SK-N-SH (cell line): ENCODE data around the gene CHKB.

Experiments
- CHD2 ChIP-seq: fragments of 150-350 bp; IDR thresholded peaks from 2 replicates; pipeline ENCODE4 v1.6.1; 2018; ENCODE audit warnings: low read length; ENCODE audit not compliant: partially characterized antibody
- EP300 ChIP-seq, 2 experiments: IDR thresholded peaks; 2 replicates each; pipeline versions ENCODE4 v1.4.0 to v1.6.1; 2012; ENCODE audit warnings: borderline replicate concordance in 1 of 2, low read depth in 1 of 2, low read length in 1 of 2
- EZH2phosphoT487 ChIP-seq: fragments of 200-600 bp; sonication (generic); IDR thresholded peaks from 2 replicates; pipeline ENCODE4 v1.6.1; 2017; ENCODE audit warnings: low read depth, mixed run types, mild to moderate bottlenecking, antibody characterized with exemption, moderate library complexity, borderline replicate concordance
- MAX ChIP-seq: IDR thresholded peaks from 2 replicates; pipeline ENCODE4 v1.4.0; 2012; ENCODE audit warnings: low read depth
- POLR2AphosphoS5 ChIP-seq: IDR thresholded peaks from 2 replicates; pipeline ENCODE4 v1.6.1; 2012; ENCODE audit warnings: low read depth, low read length
- RXRA ChIP-seq: IDR thresholded peaks from 2 replicates; pipeline ENCODE4 v1.4.0; 2012; ENCODE audit warnings: low read depth, mild to moderate bottlenecking, borderline replicate concordance
- SMC3 ChIP-seq: IDR thresholded peaks from 2 replicates; pipeline ENCODE4 v1.6.1; 2012; ENCODE audit warnings: low read depth, low read length, improper control_type of control experiment
- TEAD4 ChIP-seq: IDR thresholded peaks from 2 replicates; pipeline ENCODE4 v1.4.0; 2012; ENCODE audit warnings: mild to moderate bottlenecking, borderline replicate concordance; ENCODE audit not compliant: insufficient read depth
- TF ChIP-seq, protein P1 (sequence below): fragments of 200-600 bp; sonication (generic); IDR thresholded peaks from 2 replicates; pipeline ENCODE4 v1.6.1; 2017; ENCODE audit warnings: antibody characterized with exemption, mild to moderate bottlenecking, moderate library complexity

GRCh38 chr22:50574383-50574755 is 8.3 kb downstream of the CHKB start:
- TF ChIP-seq POLR2AphosphoS5 (no peak), CHD2 (no peak), RXRA (no peak), EP300 (IDR thresholded peaks at IDR 0.05; ENCODE audit: borderline replicate concordance in 1 of 2, low read depth in 1 of 2, low read length in 1 of 2) (no peak), MAX (no peak), SMC3 (no peak), EZH2phosphoT487 (no peak), TEAD4 (no peak)
- TF ChIP-seq, protein P1, sequence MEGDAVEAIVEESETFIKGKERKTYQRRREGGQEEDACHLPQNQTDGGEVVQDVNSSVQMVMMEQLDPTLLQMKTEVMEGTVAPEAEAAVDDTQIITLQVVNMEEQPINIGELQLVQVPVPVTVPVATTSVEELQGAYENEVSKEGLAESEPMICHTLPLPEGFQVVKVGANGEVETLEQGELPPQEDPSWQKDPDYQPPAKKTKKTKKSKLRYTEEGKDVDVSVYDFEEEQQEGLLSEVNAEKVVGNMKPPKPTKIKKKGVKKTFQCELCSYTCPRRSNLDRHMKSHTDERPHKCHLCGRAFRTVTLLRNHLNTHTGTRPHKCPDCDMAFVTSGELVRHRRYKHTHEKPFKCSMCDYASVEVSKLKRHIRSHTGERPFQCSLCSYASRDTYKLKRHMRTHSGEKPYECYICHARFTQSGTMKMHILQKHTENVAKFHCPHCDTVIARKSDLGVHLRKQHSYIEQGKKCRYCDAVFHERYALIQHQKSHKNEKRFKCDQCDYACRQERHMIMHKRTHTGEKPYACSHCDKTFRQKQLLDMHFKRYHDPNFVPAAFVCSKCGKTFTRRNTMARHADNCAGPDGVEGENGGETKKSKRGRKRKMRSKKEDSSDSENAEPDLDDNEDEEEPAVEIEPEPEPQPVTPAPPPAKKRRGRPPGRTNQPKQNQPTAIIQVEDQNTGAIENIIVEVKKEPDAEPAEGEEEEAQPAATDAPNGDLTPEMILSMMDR: no peak
